Endothelial cell of umbilical vein (primary cell): ENCODE data around the gene STAP1. TPM values are rescaled to one million over a fixed set of nuclear protein-coding genes. Genes with fewer than 3 reads are reported as not detected.

ENCODE experiments used
- BruUV-seq: library from RNA; stranded (reverse); fragments of 400-500 nt; replicated peaks from 2 replicates; lab custom pipeline; 2021; lab: Mats Ljungman, UMichigan
- CTCF ChIA-PET: fragments of 300-600, 350-600 bp; sonication (Branson Sonifier 250); formaldehyde crosslinking; loops from one replicate; lab custom pipeline; 2021; ENCODE audit warnings: antibody characterized with exemption, inconsistent platforms; lab: Charles Lee
- POLR2A ChIA-PET: fragments of 300-600, 350-600 bp; sonication (Branson Sonifier 250); formaldehyde crosslinking; loops from one replicate; lab custom pipeline; 2021; ENCODE audit warnings: antibody characterized with exemption, inconsistent platforms; lab: Charles Lee
- DNase-seq: peaks from one replicate; pipeline ENCODE4 v3.0.0-alpha.2; 2011; ENCODE audit warnings: low read depth, low spot score
- FAIRE-seq: peaks from 2 replicates; lab custom pipeline; 2011; peaks lifted over from hg19 to GRCh38; lab: Jason Lieb, UNC
- H2AFZ ChIP-seq: 2 replicates; pipeline ENCODE4 v1.6.0; 2012; ENCODE audit warnings: low read depth, low read length, control low read depth, inconsistent platforms
- H3K27ac ChIP-seq: 2 replicates; pipeline ENCODE4 v1.5.1; 2011; ENCODE audit warnings: low read depth, mild to moderate bottlenecking, control low read depth, low read length, moderate library complexity; ENCODE audit not compliant: insufficient read depth
- H3K27me3 ChIP-seq, 2 experiments: 2 replicates each; pipeline versions ENCODE4 v1.6.0 to v1.6.1; 2011; ENCODE audit warnings: low read length in 2 of 2, mixed read lengths in 1 of 2; ENCODE audit not compliant: control insufficient read depth in 2 of 2, insufficient read depth in 2 of 2
- H3K36me3 ChIP-seq, 2 experiments: 2 replicates in 1 of 2; 3 replicates in 1 of 2; pipeline ENCODE4 v1.5.1; 2011; ENCODE audit warnings: low read length in 2 of 2, mild to moderate bottlenecking in 1 of 2, moderate library complexity in 1 of 2; ENCODE audit not compliant: control insufficient read depth in 2 of 2, insufficient read depth in 2 of 2; ENCODE audit errors: extremely low read depth in 1 of 2
- H3K4me1 ChIP-seq: 3 replicates; pipeline ENCODE4 v1.5.1; 2011; ENCODE audit warnings: mild to moderate bottlenecking, low read length; ENCODE audit not compliant: control insufficient read depth, insufficient read depth; ENCODE audit errors: extremely low read depth
- H3K4me2 ChIP-seq: 2 replicates; pipeline ENCODE4 v1.6.1; 2011; ENCODE audit warnings: low read length, control low read depth, mixed read lengths; ENCODE audit not compliant: insufficient read depth
- H3K4me3 ChIP-seq, 3 experiments: fragments of 200-600 bp in 1 of 3; sonication (generic), shearing (Covaris generic) in 1 of 3; replicated peaks in 1 of 3; 2 replicates each; pipeline ENCODE4 v1.5.1; 2011 to 2016; ENCODE audit warnings: control low read depth in 3 of 3, low read length in 3 of 3, mild to moderate bottlenecking in 2 of 3, inconsistent platforms in 1 of 3, low read depth in 1 of 3, moderate library complexity in 1 of 3; ENCODE audit not compliant: insufficient read depth in 1 of 3
- H3K79me2 ChIP-seq: 2 replicates; pipeline ENCODE4 v1.6.0; 2012; ENCODE audit warnings: low read length, inconsistent platforms; ENCODE audit not compliant: control insufficient read depth, insufficient read depth
- H3K9ac ChIP-seq: replicated peaks from 2 replicates; pipeline ENCODE3; 2011; ENCODE audit warnings: low read length, control low read depth; ENCODE audit not compliant: insufficient read depth; ENCODE audit errors: extremely low read depth
- H3K9me1 ChIP-seq: replicated peaks from 3 replicates; pipeline ENCODE4 v1.6.0; 2011; ENCODE audit warnings: mild to moderate bottlenecking, low read length; ENCODE audit not compliant: control insufficient read depth, insufficient read depth; ENCODE audit errors: extremely low read depth
- H3K9me3 ChIP-seq: replicated peaks from 2 replicates; pipeline ENCODE4 v1.5.1; 2012; ENCODE audit warnings: low read length, inconsistent platforms; ENCODE audit not compliant: control insufficient read depth, insufficient read depth
- H4K20me1 ChIP-seq: replicated peaks from 2 replicates; pipeline ENCODE3; 2011; ENCODE audit warnings: mild to moderate bottlenecking, low read length; ENCODE audit not compliant: control insufficient read depth, insufficient read depth; ENCODE audit errors: extremely low read depth
- EZH2 ChIP-seq: IDR thresholded peaks from 2 replicates; pipeline ENCODE4 v1.6.1; 2012; ENCODE audit warnings: borderline replicate concordance, low read depth, mild to moderate bottlenecking, moderate library complexity, low read length, inconsistent platforms; ENCODE audit not compliant: severe bottlenecking
- FOS ChIP-seq: IDR thresholded peaks from 2 replicates; pipeline ENCODE4 v1.6.1; 2011; ENCODE audit warnings: mild to moderate bottlenecking, low read length, moderate library complexity, borderline replicate concordance; ENCODE audit not compliant: insufficient read depth
- GATA2 ChIP-seq: IDR thresholded peaks from 2 replicates; pipeline ENCODE4 v1.7.0; 2011; ENCODE audit warnings: low read depth, mild to moderate bottlenecking, moderate library complexity, mixed read lengths, low read length; ENCODE audit not compliant: insufficient read length, insufficient read depth
- JUN ChIP-seq: IDR thresholded peaks from 2 replicates; pipeline ENCODE4 v1.6.1; 2011; ENCODE audit warnings: borderline replicate concordance, low read depth; ENCODE audit not compliant: insufficient read length, insufficient read depth
- MYC ChIP-seq: IDR thresholded peaks from one replicate; pipeline ENCODE4 v1.6.1; 2011; ENCODE audit warnings: mild to moderate bottlenecking, low read depth, low read length
- POLR2A ChIP-seq: IDR thresholded peaks from 2 replicates; pipeline ENCODE4 v1.6.1; 2012; ENCODE audit warnings: low read depth, mild to moderate bottlenecking, control low read depth, low read length
- POLR2AphosphoS5 ChIP-seq: IDR thresholded peaks from 2 replicates; pipeline ENCODE4 v1.6.1; 2012; ENCODE audit warnings: low read depth, mild to moderate bottlenecking, control low read depth, low read length, moderate library complexity; ENCODE audit not compliant: insufficient read depth
- dilution Hi-C: fragments of 300-500 bp; cut with MboI; formaldehyde crosslinking; loops from one replicate; pipeline ENCODE4 v1.15.0; 2019; ENCODE audit warnings: low sequenced_read_pairs; ENCODE audit not compliant: extremely low pct_ligation_motif_present
- intact Hi-C: fragments of 100-400 bp; cut with micrococcal nuclease; formaldehyde crosslinking; loops from one replicate; pipeline ENCODE4 v1.10.0; 2022
- polyA plus RNA-seq, 4 experiments: library from polyadenylated mRNA; depleted of rRNA in 3 of 4; stranded (reverse) in 3 of 4; unstranded in 1 of 4; fragments of >200 nt; gene quantifications; 2 replicates each; pipeline versions ENCODE4 v1.2.1 to v1.2.3, GENCODE V29; 2011 to 2012; ENCODE audit warnings: missing spikeins in 1 of 4
- total RNA-seq: library from RNA; stranded (reverse); gene quantifications from 2 replicates; pipeline ENCODE4 v1.2.3, GENCODE V29; 2021
- TF ChIP-seq, protein P1 (sequence below), 2 donors: IDR thresholded peaks; 1 replicate in 1 of 2; 2 replicates in 1 of 2; pipeline ENCODE4 v1.5.1; 2011; ENCODE audit warnings: low read length in 2 of 2, mild to moderate bottlenecking in 2 of 2, moderate library complexity in 2 of 2, control low read depth in 1 of 2, inconsistent platforms in 1 of 2, low read depth in 1 of 2; ENCODE audit not compliant: insufficient read depth in 1 of 2; ENCODE audit errors: extremely low read depth in 1 of 2
- TF ChIP-seq, protein P2 (sequence below): IDR thresholded peaks from 2 replicates; pipeline ENCODE4 v1.6.1; 2011; ENCODE audit not compliant: insufficient read depth, insufficient read length

Gene STAP1
- total and polyA plus RNA-seq, 2 donors (not counting 3 experiments of a cell fraction or from before 2014, with no cell fraction given): not detected

DNA sequence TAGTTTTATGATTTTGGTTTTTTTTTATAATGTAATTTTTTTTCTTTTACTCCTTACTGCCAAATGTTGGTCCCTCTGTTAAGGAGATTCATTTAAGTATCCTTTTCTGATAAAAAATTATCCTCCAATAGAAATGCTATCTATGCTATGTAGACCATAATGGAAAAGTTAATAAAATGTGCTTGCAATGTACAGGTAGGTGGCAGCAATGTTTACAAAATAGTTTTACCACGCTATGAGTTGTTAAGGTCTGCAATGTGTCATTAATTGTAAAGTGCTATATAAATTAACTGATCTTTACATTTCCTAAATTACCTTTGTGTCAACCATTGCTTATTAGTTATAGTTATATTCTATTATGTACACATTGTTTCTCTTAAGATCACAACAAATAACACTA lies 9.4 kb upstream of the STAP1 start:
- no peaks in the 10 kb centered on the region for H3K27me3 ChIP-seq
- intact Hi-C loops (loop anchor here (1.0 to 5.0 kb wide), 3 partner anchors 198 to 626 kb away; no protein-coding TSS in a partner anchor), dilution Hi-C loops (no loop called here)
- no peaks in the 10 kb centered on the region for H3K36me3 ChIP-seq
- H3K27ac ChIP-seq: no peak overlapping the region
- DNase-seq (peak; percentile 59), FAIRE-seq (no peak)
- H2AFZ ChIP-seq: no peak overlapping the region
- BruUV-seq: no TSS peak
- no peak overlapping the region for H3K4me3 ChIP-seq
- peaks cover 8% of the 10 kb centered on the region for H3K4me1 ChIP-seq
- no peaks in the 10 kb centered on the region for H3K9me3 ChIP-seq
- no peaks in the 10 kb centered on the region for H4K20me1 ChIP-seq
- peaks cover 11% of the 10 kb centered on the region for H3K79me2 ChIP-seq
- H3K9ac ChIP-seq: no peak overlapping the region
- no peak for TF ChIP-seq POLR2AphosphoS5
- TF ChIP-seq, protein P1, sequence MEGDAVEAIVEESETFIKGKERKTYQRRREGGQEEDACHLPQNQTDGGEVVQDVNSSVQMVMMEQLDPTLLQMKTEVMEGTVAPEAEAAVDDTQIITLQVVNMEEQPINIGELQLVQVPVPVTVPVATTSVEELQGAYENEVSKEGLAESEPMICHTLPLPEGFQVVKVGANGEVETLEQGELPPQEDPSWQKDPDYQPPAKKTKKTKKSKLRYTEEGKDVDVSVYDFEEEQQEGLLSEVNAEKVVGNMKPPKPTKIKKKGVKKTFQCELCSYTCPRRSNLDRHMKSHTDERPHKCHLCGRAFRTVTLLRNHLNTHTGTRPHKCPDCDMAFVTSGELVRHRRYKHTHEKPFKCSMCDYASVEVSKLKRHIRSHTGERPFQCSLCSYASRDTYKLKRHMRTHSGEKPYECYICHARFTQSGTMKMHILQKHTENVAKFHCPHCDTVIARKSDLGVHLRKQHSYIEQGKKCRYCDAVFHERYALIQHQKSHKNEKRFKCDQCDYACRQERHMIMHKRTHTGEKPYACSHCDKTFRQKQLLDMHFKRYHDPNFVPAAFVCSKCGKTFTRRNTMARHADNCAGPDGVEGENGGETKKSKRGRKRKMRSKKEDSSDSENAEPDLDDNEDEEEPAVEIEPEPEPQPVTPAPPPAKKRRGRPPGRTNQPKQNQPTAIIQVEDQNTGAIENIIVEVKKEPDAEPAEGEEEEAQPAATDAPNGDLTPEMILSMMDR (IDR thresholded peaks at IDR 0.05; ENCODE audit: extremely low read depth in 1 of 2, insufficient read depth in 1 of 2, low read depth in 1 of 2, low read length in 2 of 2): peak; percentile 9 to 14
- POLR2A ChIA-PET: no interaction called here
- H3K4me2 ChIP-seq: no peak overlapping the region
- CTCF ChIA-PET: interaction anchor here (1.3 kb wide), 1 partner anchor 360 kb away, joined by 6 read pairs; no protein-coding TSS in a partner anchor
- H3K9me1 ChIP-seq: no peaks in the 10 kb centered on the region

- Histone ChIP-seq H3K4me2 (no peak overlapping the region), H4K20me1 (no peaks in the 10 kb centered on the region), H3K27ac (no peak overlapping the region), H3K4me3 (no peak overlapping the region), H3K36me3 (no peaks in the 10 kb centered on the region), H3K4me1 (peaks cover 4% of the 10 kb centered on the region), H3K27me3 (no peaks in the 10 kb centered on the region), H3K9ac (no peak overlapping the region), H3K79me2 (no peaks in the 10 kb centered on the region), H3K9me1 (no peaks in the 10 kb centered on the region), H2AFZ (no peak overlapping the region), H3K9me3 (no peaks in the 10 kb centered on the region)
- FAIRE-seq (no peak), DNase-seq (no peak)
- BruUV-seq: no TSS peak
- dilution Hi-C loops (no loop called here), intact Hi-C loops (no loop called here)
- TF ChIP-seq FOS: no peak
- no peak for TF ChIP-seq MYC
- TF ChIP-seq, protein P2, sequence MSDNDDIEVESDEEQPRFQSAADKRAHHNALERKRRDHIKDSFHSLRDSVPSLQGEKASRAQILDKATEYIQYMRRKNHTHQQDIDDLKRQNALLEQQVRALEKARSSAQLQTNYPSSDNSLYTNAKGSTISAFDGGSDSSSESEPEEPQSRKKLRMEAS: no peak
- no peak for TF ChIP-seq POLR2AphosphoS5
- TF ChIP-seq EZH2: no peak
- no peak for TF ChIP-seq JUN
- no peak for TF ChIP-seq POLR2A
- TF ChIP-seq, protein P1 (IDR thresholded peaks at IDR 0.05; ENCODE audit: extremely low read depth in 1 of 2, insufficient read depth in 1 of 2, low read depth in 1 of 2, low read length in 2 of 2): no peak
- TF ChIP-seq GATA2: no peak
- POLR2A ChIA-PET: no interaction called here
- CTCF ChIA-PET: interaction anchor here (1.3 to 1.5 kb wide), 2 partner anchors 359 to 361 kb away, joined by 6 read pairs; no protein-coding TSS in a partner anchor
Measured at GRCh38 chr4:67550451-67550850, 8.1 kb upstream of the STAP1 start.
